Suprapubic skin (tissue), 3 donors: ENCODE measurements around the gene TLR7.

ENCODE experiments used
- CTCF ChIP-seq, 2 donors: fragments of 200-600 bp in 1 of 2; fragments of 450-650 bp in 1 of 2; sonication (generic) in 1 of 2; IDR thresholded peaks; one replicate each; pipeline ENCODE4 v1.5.1; 2016 to 2019; ENCODE audit warnings: antibody characterized with exemption in 2 of 2, mild to moderate bottlenecking in 1 of 2, moderate library complexity in 1 of 2
- EP300 ChIP-seq: sonication (generic); formaldehyde crosslinking; IDR thresholded peaks from one replicate; pipeline ENCODE4 v1.6.1; 2017; ENCODE audit warnings: antibody characterized with exemption
- POLR2A ChIP-seq, 2 donors: fragments of 450-650 bp; IDR thresholded peaks; one replicate each; pipeline ENCODE4 v1.6.1; 2017; ENCODE audit warnings: antibody characterized with exemption in 2 of 2, mild to moderate bottlenecking in 2 of 2, moderate library complexity in 2 of 2

- TF ChIP-seq CTCF (IDR thresholded peaks at IDR 0.05) (no peak), POLR2A (IDR thresholded peaks at IDR 0.05) (no peak), EP300 (no peak)
Measured at GRCh38 chrX:12921886-12922598, 55.2 kb downstream of the TLR7 start.
